HUES64 (cell line): Measurements from ENCODE around the gene RRP9.

Experiments
- H3K27ac ChIP-seq: 2 replicates; pipeline ENCODE4 v1.7.0; 2013; ENCODE audit warnings: low read depth, low read length, inconsistent platforms
- H3K27me3 ChIP-seq: 2 replicates; pipeline ENCODE4 v1.6.1; 2013; ENCODE audit warnings: mild to moderate bottlenecking, low read length; ENCODE audit not compliant: insufficient read depth
- H3K36me3 ChIP-seq: 2 replicates; pipeline ENCODE4 v1.6.1; 2013; ENCODE audit warnings: mild to moderate bottlenecking, low read length; ENCODE audit not compliant: insufficient read depth
- H3K4me1 ChIP-seq: 2 replicates; pipeline ENCODE4 v1.6.1; 2013; ENCODE audit warnings: mild to moderate bottlenecking, low read length, moderate library complexity; ENCODE audit not compliant: insufficient read depth
- H3K4me3 ChIP-seq: 2 replicates; pipeline ENCODE4 v1.5.1; 2013; ENCODE audit warnings: mild to moderate bottlenecking, low read length, moderate library complexity
- H3K9ac ChIP-seq: 2 replicates; pipeline ENCODE4 v1.6.1; 2013; ENCODE audit warnings: mild to moderate bottlenecking, low read depth, low read length
- H3K9me3 ChIP-seq: 2 replicates; pipeline ENCODE4 v1.6.1; 2013; ENCODE audit warnings: low read depth, low read length; ENCODE audit not compliant: insufficient read depth
- whole genome bisulfite sequencing: fragments of 150-250, 120-280 bp; methylation state at CpG from one replicate; pipeline ENCODE4 v1.1.7; 2013; ENCODE audit warnings: missing lambda C conversion rate; 5-methylcytosine and 5-hydroxymethylcytosine counted together

RRP9 gene

DNA sequence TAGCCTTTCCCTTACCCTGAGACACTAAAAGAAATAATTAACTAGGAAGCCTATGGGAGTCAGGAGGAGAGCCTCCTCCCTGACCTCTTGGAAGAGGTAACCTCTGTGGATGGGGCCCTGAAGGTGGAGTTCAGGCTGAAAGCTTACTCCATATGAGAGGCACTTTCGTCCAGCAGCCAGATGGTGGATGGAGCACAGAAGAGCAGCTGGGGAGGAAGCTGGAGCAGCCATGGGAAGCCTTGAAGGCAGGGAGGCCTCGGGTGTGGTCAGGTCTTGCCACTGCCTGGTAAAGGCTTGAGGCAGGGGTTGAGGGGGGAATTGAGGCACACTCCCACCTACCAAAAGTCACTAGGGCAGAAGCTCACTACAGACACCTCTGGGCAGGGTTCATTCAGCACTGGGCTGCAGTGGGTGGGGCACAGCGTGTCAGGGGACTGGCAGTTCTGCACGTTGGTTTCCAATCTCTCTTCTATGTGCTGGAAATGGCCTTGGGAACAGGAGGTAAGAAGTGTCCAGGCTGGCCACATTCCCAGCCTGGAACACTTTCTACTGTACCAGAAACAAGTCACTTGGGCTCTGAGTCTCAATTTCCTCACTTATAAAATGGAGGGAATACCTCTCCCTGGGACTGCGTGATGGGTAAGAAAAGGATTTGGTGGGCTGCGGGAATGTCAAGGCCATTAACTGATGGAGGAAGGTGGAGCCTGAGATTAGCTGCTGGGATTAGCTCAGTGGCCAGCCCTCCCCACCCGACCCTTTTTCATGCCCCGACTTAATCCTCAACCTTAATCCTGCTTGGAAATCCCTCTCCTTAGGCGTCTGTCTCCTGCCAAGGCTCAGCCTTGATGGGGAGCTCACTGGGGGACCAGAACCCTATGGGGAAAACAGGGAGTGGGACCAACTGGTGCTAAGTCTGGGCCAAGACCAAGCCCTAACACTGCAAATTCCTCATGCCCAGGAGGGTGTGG lies 20.2 kb upstream of the RRP9 start:
- Histone ChIP-seq H3K27me3 (peaks cover 13% of the 10 kb centered on the region), H3K4me3 (no peak overlapping the region)
- WGBS = 78% methylated on average over 8 of the region's 9 CpGs

DNA sequence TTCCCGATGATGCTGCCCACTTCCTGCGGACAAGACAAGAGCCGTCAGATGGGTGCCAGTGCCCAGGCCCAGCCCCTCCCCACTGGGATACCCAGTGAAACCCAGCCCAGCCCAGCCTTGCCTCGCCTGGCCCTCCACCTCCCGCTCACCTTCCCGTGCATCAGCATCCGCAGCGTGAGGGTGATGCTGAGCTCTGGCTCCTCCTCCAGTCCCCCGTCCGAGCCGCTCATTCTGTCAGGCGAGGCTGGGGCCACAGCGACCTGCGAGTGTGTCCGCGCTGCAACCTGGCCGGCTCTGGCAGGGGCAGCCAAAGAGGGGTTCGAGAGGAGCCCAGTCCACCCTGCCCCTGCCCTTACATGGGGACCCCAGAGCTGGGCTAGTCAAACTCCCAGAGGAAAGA lies 19.3 kb upstream of the RRP9 start:
- H3K27ac ChIP-seq = no peak overlapping the region
- H3K4me1 ChIP-seq = peaks cover 9% of the 10 kb centered on the region; the same call in 1 of the 2 replicates
- 93% methylated on average over 18 of the region's 18 CpGs for WGBS
- H3K4me3 ChIP-seq = no peak overlapping the region
- H3K9me3 ChIP-seq = no peaks in the 10 kb centered on the region
- peaks cover 21% of the 10 kb centered on the region for H3K27me3 ChIP-seq
- H3K36me3 ChIP-seq = no peaks in the 10 kb centered on the region
- no peak overlapping the region for H3K9ac ChIP-seq

More for the DNA sequence above, 20.2 kb upstream of the RRP9 start:
- Histone ChIP-seq H3K9ac (no peak overlapping the region), H3K36me3 (no peaks in the 10 kb centered on the region), H3K27ac (no peak overlapping the region), H3K9me3 (no peaks in the 10 kb centered on the region), H3K4me1 (peaks cover 14% of the 10 kb centered on the region)

DNA sequence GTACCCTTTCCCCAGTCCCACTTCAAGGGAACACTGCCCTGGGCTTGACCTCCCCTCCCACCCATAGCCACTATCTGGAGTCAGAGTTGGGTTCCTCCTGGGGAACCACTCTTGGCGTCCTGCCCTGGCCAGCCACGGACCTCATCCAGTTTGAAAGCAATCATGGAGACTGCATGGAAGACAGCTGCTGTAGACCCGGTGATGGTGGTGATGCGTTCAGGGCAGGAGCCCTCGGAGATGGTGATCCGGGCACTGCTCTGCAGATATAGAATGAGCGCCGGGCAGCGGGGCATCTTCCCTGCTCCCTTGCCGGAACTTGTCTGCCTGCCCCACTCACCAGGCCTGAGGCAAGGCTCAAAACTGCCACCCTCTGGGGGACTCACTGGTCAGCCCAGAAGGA lies 18.7 kb upstream of the RRP9 start:
- no peak overlapping the region for H3K27ac ChIP-seq
- H3K27me3 ChIP-seq = peaks cover 27% of the 10 kb centered on the region
- no peaks in the 10 kb centered on the region for H3K36me3 ChIP-seq
- peaks cover 6% of the 10 kb centered on the region; the same call in 1 of the 2 replicates for H3K4me1 ChIP-seq
- no peak overlapping the region for H3K9ac ChIP-seq
- no peak overlapping the region for H3K4me3 ChIP-seq
- WGBS = 94% methylated on average over 10 of the region's 10 CpGs
- no peaks in the 10 kb centered on the region for H3K9me3 ChIP-seq

DNA sequence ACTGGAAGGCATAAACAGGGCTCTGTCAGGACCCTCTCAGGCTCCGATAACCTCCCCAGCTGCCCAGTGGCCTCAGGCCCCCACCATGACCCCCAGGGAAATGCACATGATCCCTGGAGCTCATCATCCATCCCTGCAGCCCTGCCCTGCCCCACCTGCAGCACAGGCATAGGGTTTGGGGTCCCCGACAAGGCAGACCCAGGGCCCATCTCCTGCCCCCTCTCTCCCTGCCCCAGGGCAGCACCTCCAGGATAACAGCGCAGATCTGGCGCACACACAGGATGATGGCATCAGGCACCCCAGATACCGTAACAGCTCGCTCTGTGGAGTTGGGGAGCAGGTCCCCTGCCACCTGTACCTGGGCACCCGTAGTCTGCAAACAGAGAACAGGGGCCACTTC lies 17.9 kb upstream of the RRP9 start:
- Histone ChIP-seq H3K9ac (no peak overlapping the region), H3K4me3 (no peak overlapping the region), H3K27ac (no peak overlapping the region), H3K36me3 (no peaks in the 10 kb centered on the region), H3K9me3 (no peaks in the 10 kb centered on the region), H3K4me1 (peaks cover 5% of the 10 kb centered on the region; the same call in 1 of the 2 replicates), H3K27me3 (peaks cover 30% of the 10 kb centered on the region)
- WGBS = 96% methylated on average over 7 of the region's 7 CpGs

DNA sequence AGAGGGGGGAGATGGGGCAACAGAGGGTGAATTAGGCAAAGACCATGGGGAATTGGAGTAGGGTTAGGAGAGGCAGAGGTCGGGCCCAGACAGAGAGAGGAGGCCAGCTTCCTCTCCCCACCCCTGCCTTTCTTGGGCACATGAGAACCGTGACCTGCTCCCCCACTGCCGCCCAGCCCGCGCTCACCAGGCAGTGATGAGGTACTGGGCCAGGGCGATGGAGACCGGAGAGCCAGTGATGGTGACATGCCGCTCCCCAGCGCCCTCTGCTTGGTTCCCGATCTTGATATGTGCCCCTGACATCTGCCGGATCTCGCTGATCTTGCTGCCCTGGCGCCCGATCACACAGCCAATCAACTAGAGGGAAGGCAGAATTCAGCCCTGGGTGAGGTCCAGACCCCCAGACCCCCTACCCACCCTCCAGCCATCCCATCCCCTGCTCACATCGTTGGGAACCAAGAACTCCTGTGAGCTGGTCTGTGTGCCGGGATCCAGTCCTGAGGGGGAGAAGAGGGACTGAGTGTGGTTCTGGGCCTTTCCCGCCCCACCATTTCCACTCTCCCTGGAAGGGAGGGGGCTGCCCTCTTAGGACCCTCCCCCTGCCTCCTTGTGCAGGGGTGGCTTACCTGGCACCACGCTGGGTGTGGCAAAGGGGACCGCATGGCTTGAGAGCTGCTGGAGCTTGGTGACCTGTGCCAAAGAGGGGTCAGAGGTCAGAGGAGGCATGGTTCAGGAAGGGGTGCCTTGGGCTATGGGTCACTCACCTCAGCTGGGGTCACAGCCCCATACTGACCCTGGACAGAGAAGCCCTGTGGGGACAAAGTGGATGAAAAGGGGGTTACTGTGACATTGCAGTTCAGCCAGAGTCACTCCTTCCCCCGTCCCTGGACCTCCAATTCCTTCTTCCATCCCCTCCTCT lies 17.2 kb upstream of the RRP9 start:
- Histone ChIP-seq H3K36me3 (no peaks in the 10 kb centered on the region), H3K4me1 (no peaks in the 10 kb centered on the region), H3K9me3 (no peaks in the 10 kb centered on the region), H3K9ac (no peak overlapping the region), H3K4me3 (no peak overlapping the region), H3K27ac (no peak overlapping the region), H3K27me3 (peaks cover 35% of the 10 kb centered on the region)
- WGBS = 94% methylated on average over 18 of the region's 20 CpGs

DNA sequence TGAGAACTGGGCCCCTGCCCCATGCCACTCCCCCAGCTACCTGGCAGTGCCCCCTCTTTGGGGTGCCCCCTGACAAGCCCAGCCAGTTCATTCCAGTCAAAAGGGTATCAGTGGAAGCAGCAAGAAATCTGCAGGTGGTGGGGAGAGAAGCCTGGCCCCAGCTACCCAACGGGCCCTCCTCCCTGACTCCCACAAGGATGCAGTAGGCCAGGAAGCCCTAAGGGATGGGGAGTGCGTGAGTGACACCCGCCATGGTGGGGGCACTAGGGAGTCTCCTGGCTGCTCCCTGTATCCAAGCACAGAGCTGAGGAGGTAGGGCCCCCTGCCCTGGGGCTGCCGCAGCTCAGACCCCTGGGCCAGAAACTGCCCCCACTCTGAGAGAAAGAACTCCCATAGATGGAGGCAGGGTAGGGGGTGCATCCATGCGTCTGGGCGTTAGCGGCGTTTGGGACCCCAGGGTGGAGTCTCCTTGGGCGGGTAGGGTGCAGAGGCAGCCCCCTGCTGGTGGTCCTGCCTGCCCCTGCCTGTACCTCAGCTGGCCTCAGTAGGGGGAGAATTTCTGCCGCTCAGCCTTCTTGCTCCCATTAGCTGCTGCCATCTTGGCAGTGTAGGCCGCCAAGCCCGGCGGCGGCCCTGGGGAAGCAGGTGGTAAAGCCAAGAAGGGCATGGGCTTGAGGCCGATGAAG lies 16.0 kb upstream of the RRP9 start:
- 88% methylated on average over 15 of the region's 15 CpGs for WGBS
- Histone ChIP-seq H3K9me3 (no peaks in the 10 kb centered on the region), H3K27ac (no peak overlapping the region), H3K9ac (no peak overlapping the region), H3K4me1 (no peaks in the 10 kb centered on the region), H3K36me3 (no peaks in the 10 kb centered on the region), H3K4me3 (no peak overlapping the region), H3K27me3 (peaks cover 44% of the 10 kb centered on the region)

DNA sequence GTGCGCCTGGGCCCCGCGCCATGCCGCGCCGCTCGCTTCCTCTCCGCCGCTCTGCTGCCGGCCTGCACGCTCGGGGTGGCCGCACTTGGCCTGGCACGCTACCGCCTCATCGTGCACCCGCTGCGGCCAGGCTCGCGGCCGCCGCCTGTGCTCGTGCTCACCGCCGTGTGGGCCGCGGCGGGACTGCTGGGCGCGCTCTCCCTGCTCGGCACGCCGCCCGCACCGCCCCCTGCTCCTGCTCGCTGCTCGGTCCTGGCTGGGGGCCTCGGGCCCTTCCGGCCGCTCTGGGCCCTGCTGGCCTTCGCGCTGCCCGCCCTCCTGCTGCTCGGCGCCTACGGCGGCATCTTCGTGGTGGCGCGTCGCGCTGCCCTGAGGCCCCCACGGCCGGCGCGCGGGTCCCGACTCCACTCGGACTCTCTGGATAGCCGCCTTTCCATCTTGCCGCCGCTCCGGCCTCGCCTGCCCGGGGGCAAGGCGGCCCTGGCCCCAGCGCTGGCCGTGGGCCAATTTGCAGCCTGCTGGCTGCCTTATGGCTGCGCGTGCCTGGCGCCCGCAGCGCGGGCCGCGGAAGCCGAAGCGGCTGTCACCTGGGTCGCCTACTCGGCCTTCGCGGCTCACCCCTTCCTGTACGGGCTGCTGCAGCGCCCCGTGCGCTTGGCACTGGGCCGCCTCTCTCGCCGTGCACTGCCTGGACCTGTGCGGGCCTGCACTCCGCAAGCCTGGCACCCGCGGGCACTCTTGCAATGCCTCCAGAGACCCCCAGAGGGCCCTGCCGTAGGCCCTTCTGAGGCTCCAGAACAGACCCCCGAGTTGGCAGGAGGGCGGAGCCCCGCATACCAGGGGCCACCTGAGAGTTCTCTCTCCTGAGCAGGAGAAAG lies 14.4 kb upstream of the RRP9 start:
- H3K27me3 ChIP-seq = peaks cover 55% of the 10 kb centered on the region
- peak overlapping the region; percentile 55 for H3K4me3 ChIP-seq

DNA sequence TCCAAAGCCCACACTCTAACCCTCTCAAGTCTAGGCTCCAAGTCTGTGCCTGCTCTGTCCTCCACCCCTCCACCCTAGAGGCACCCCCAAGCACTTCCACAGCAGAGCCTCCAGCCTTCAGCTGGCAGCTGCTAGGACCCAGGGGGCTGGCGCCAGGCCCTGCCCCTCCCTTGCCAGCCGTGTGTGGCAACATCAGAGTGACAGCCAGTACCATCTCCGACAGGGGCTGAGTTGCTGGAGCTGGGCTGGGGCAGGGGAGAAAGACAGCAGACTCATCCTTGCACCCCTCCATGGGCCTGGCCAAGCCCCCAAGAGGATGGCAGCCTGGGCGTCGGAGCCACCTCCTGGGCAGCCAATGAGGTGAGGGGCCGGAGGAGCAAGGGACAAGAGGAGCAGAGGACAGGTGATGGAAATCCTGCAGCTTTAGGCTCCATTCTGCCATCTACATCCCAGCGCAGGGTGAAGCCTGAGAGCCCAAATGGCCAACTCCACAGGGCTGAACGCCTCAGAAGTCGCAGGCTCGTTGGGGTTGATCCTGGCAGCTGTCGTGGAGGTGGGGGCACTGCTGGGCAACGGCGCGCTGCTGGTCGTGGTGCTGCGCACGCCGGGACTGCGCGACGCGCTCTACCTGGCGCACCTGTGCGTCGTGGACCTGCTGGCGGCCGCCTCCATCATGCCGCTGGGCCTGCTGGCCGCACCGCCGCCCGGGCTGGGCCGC lies 13.6 kb upstream of the RRP9 start, which contains the start of gene GPR62:
GPR62 (plus strand) TSS at position 207 of the 718 bp plus-strand sequence; CDS start at position 479, 272 bp downstream.
- Histone ChIP-seq H3K27me3 (peaks cover 63% of the 10 kb centered on the region), H3K9ac (peak within 1 kb of the TSS; percentile 51; the same call in 1 of the 2 replicates), H3K9me3 (no peaks in the 10 kb centered on the region), H3K27ac (no peak within 1 kb of the TSS), H3K4me1 (no peaks in the 10 kb centered on the region), H3K36me3 (no peaks in the 10 kb centered on the region), H3K4me3 (peak within 1 kb of the TSS; percentile 55)
- WGBS = 19% methylated on average over 33 of the region's 33 CpGs

More for the DNA sequence above, 14.4 kb upstream of the RRP9 start:
- Histone ChIP-seq H3K27ac (no peak overlapping the region), H3K9ac (peak overlapping the region; percentile 51; the same call in 1 of the 2 replicates), H3K4me1 (no peaks in the 10 kb centered on the region), H3K36me3 (no peaks in the 10 kb centered on the region), H3K9me3 (no peaks in the 10 kb centered on the region)
- WGBS = 3% methylated on average over 97 of the region's 97 CpGs

DNA sequence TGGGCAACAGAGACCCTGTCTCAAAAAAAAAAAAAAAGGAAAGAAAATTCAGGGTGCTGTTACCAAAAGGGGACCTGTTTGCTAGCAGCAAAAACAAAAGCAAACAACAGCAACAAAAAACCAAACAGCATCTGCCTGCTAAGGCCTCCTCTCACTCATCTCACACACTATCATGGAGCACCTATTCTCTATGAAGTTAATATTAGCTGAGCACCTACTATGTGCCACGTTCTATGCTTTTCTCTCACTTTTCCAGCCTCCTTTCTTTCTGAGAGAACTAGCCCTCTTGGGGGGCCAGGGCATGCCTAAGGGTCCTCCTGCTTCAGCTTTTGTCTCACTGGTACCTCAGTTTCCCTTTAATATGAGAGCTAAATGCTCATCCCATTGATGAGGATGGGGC lies 13.0 kb upstream of the RRP9 start:
- Histone ChIP-seq H3K36me3 (no peaks in the 10 kb centered on the region), H3K27ac (no peak overlapping the region), H3K9me3 (no peaks in the 10 kb centered on the region), H3K4me3 (no peak overlapping the region), H3K9ac (no peak overlapping the region), H3K4me1 (no peaks in the 10 kb centered on the region), H3K27me3 (peaks cover 69% of the 10 kb centered on the region)
- 91% methylated on average over 1 of the region's 1 CpG for WGBS
